HepG2 (cell line): Measurements from ENCODE around the gene MTTP. TPM values are rescaled to one million over a fixed set of nuclear protein-coding genes. Genes with fewer than 3 reads are reported as not detected.

ENCODE experiments used
- ATAC-seq: fragments of 200-7000 bp; cut with Tn5 transposase; 3 replicates; pipeline ENCODE4 v1.9.1; 2020; ENCODE audit warnings: mild to moderate bottlenecking, moderate library complexity
- BruUV-seq: library from RNA; stranded (reverse); fragments of 400-500 nt; replicated peaks from 2 replicates; lab custom pipeline; 2021; lab: Mats Ljungman, UMichigan
- CTCF ChIA-PET: fragments of 300-600 bp; formaldehyde crosslinking; extraction: SDS; loops from one replicate; lab custom pipeline; 2021; ENCODE audit warnings: low total read pairs, inconsistent platforms, low intra/inter-chr PET ratio; lab: Yijun Ruan, JAX
- POLR2A ChIA-PET: fragments of 350-600 bp; sonication (Branson Sonifier 250); formaldehyde crosslinking; loops from one replicate; lab custom pipeline; 2020; ENCODE audit warnings: antibody characterized with exemption, inconsistent platforms; lab: Yijun Ruan, JAX
- DNase-seq: peaks from one replicate; pipeline ENCODE4 v3.0.0-alpha.2; 2015; ENCODE audit warnings: low spot score
- FAIRE-seq: peaks from 3 replicates; lab custom pipeline; 2011; peaks lifted over from hg19 to GRCh38; lab: Jason Lieb, UNC
- H2AFZ ChIP-seq: one replicate; pipeline ENCODE4 v1.6.1; 2011; ENCODE audit warnings: low read length, inconsistent platforms
- H3K27ac ChIP-seq: fragments of 300-600 bp; 3 replicates; pipeline ENCODE4 v1.8.0; 2011; ENCODE audit warnings: mixed run types, mild to moderate bottlenecking, mixed read lengths, low read length, inconsistent platforms; ENCODE audit not compliant: insufficient read depth; ENCODE audit errors: extremely low read length
- H3K27me3 ChIP-seq, 2 experiments: fragments of 200-600 bp in 1 of 2; 2 replicates in 1 of 2; 3 replicates in 1 of 2; pipeline versions ENCODE4 v1.6.0 to v1.8.0; 2011; ENCODE audit warnings: low read length in 2 of 2, mild to moderate bottlenecking in 2 of 2, moderate library complexity in 2 of 2, inconsistent platforms in 1 of 2; ENCODE audit not compliant: insufficient read depth in 2 of 2, control insufficient read depth in 1 of 2
- H3K36me3 ChIP-seq, 2 experiments: fragments of 200-600 bp in 1 of 2; replicated peaks in 1 of 2; 2 replicates in 1 of 2; 3 replicates in 1 of 2; pipeline versions ENCODE4 v1.5.1 to v1.8.0; 2011; ENCODE audit warnings: low read length in 2 of 2, inconsistent platforms in 1 of 2; ENCODE audit not compliant: insufficient read depth in 2 of 2, control insufficient read depth in 1 of 2
- H3K4me1 ChIP-seq: 2 replicates; pipeline ENCODE4 v1.5.1; 2012; ENCODE audit warnings: low read length, inconsistent platforms; ENCODE audit not compliant: insufficient read depth
- H3K4me2 ChIP-seq: 2 replicates; pipeline ENCODE4 v1.6.0; 2011; ENCODE audit warnings: low read depth, low read length, inconsistent platforms
- H3K4me3 ChIP-seq, 3 experiments: fragments of 200-600 bp in 1 of 3; sonication (generic), shearing (Covaris generic) in 1 of 3; replicated peaks in 1 of 3; 2 replicates each; pipeline ENCODE4 v1.5.1; 2011 to 2016; ENCODE audit warnings: low read length in 3 of 3, inconsistent platforms in 2 of 3, low read depth in 2 of 3, mild to moderate bottlenecking in 2 of 3, control low read depth in 1 of 3, mixed read lengths in 1 of 3; ENCODE audit not compliant: insufficient read depth in 1 of 3
- H3K79me2 ChIP-seq: one replicate; pipeline ENCODE4 v1.6.1; 2011; ENCODE audit warnings: low read length, inconsistent platforms; ENCODE audit not compliant: insufficient read depth
- H3K9ac ChIP-seq: 2 replicates; pipeline ENCODE4 v1.6.0; 2011; ENCODE audit warnings: mild to moderate bottlenecking, low read depth, low read length, inconsistent platforms; ENCODE audit not compliant: insufficient read depth
- H3K9me3 ChIP-seq: 2 replicates; pipeline ENCODE4 v1.5.1; 2012; ENCODE audit warnings: mild to moderate bottlenecking, low read length
- H4K20me1 ChIP-seq: 2 replicates; pipeline ENCODE4 v1.6.0; 2011; ENCODE audit warnings: inconsistent platforms, mild to moderate bottlenecking, low read length, moderate library complexity; ENCODE audit not compliant: insufficient read depth
- HMGA1 ChIP-seq: sonication (generic); formaldehyde crosslinking; conservative IDR thresholded peaks from 2 replicates; pipeline ENCODE4 v1.4.0; 2020; ENCODE audit warnings: missing genetic modification reagents
- HNRNPL ChIP-seq: fragments of 200-400 bp; formaldehyde crosslinking; IDR thresholded peaks from 2 replicates; pipeline ENCODE4 v1.6.1; 2017; ENCODE audit warnings: mild to moderate bottlenecking, low read depth, low read length
- NFIB ChIP-seq: sonication (generic); formaldehyde crosslinking; IDR thresholded peaks from 2 replicates; pipeline ENCODE4 v1.9.0; 2021; ENCODE audit warnings: missing genetic modification reagents, mild to moderate bottlenecking, borderline replicate concordance
- NR2F6 ChIP-seq, 2 experiments: IDR thresholded peaks; 2 replicates each; pipeline ENCODE4 v1.6.1; 2016; ENCODE audit warnings: antibody characterized with exemption in 1 of 2, mild to moderate bottlenecking in 1 of 2
- POLR2A ChIP-seq, 2 experiments: IDR thresholded peaks; 2 replicates each; pipeline ENCODE4 v1.6.1; 2011; ENCODE audit warnings: low read depth in 2 of 2, low read length in 2 of 2, mild to moderate bottlenecking in 1 of 2, moderate library complexity in 1 of 2; ENCODE audit not compliant: insufficient read depth in 1 of 2
- PRMT3 ChIP-seq: sonication (generic); formaldehyde crosslinking; IDR thresholded peaks from 2 replicates; pipeline ENCODE4 v1.8.1; 2022; ENCODE audit warnings: low read depth, mild to moderate bottlenecking, moderate library complexity, missing genetic modification reagents, borderline replicate concordance
- SUZ12 ChIP-seq: fragments of 150-350 bp; IDR thresholded peaks from 2 replicates; pipeline ENCODE4 v1.6.1; 2014; ENCODE audit warnings: low read depth, low read length
- ZKSCAN1 ChIP-seq: fragments of 150-350 bp; IDR thresholded peaks from 2 replicates; pipeline ENCODE4 v1.6.1; 2014; ENCODE audit warnings: low read length
- ZMYM4 ChIP-seq: sonication (generic); formaldehyde crosslinking; IDR thresholded peaks from 2 replicates; pipeline ENCODE4 v1.8.1; 2023; ENCODE audit warnings: mild to moderate bottlenecking, missing genetic modification reagents
- ZNF543 ChIP-seq: sonication (generic); formaldehyde crosslinking; IDR thresholded peaks from 2 replicates; pipeline ENCODE4 v1.4.0; 2020; ENCODE audit warnings: mild to moderate bottlenecking, missing genetic modification reagents
- ZNF569 ChIP-seq: sonication (generic); formaldehyde crosslinking; IDR thresholded peaks from 2 replicates; pipeline ENCODE4 v1.5.0; 2020; ENCODE audit warnings: mild to moderate bottlenecking, missing genetic modification reagents, moderate library complexity, borderline replicate concordance
- ZNF598 ChIP-seq: sonication (generic); formaldehyde crosslinking; IDR thresholded peaks from 2 replicates; pipeline ENCODE4 v1.5.1; 2020; ENCODE audit warnings: mild to moderate bottlenecking, missing genetic modification reagents, borderline replicate concordance
- ZNF720 ChIP-seq: sonication (generic); formaldehyde crosslinking; IDR thresholded peaks from 2 replicates; pipeline ENCODE4 v1.4.0; 2020; ENCODE audit warnings: missing genetic modification reagents
- ZNF749 ChIP-seq: sonication (generic); formaldehyde crosslinking; IDR thresholded peaks from 2 replicates; pipeline ENCODE4 v1.8.0; 2022; ENCODE audit warnings: mild to moderate bottlenecking, missing genetic modification reagents, moderate library complexity, borderline replicate concordance
- WGBS: methylation state at CpG from one replicate; pipeline ENCODE4 v1.1.6; 2017; ENCODE audit warnings: low lambda C conversion rate; 5-methylcytosine and 5-hydroxymethylcytosine counted together
- in situ Hi-C: cut with HindIII; loops from 2 replicates; pipeline ENCODE4 v1.10.0; 2017; ENCODE audit warnings: low pct_unique_long_range_greater_than_20kb; ENCODE audit not compliant: extremely low pct_ligation_motif_present
- intact Hi-C: fragments of 100-400 bp; cut with micrococcal nuclease; formaldehyde crosslinking; loops from one replicate; pipeline ENCODE4 v1.10.0; 2022; ENCODE audit not compliant: unreplicated experiment
- polyA plus RNA-seq, 8 experiments: library from polyadenylated mRNA; depleted of rRNA in 3 of 8; stranded (reverse) in 7 of 8; unstranded in 1 of 8; fragments of >200 nt; fragmentation: Illumina TruSeq in 4 of 8; extraction: Trizol in 4 of 8; gene quantifications; 2 replicates each; pipeline versions ENCODE4 v1.2.1 to v1.2.3, GENCODE V29; 2011 to 2016; ENCODE audit warnings: low read depth in 4 of 8, missing spikeins in 1 of 8, mixed read lengths in 1 of 8; ENCODE audit not compliant: insufficient read depth in 1 of 8
- total RNA-seq, 5 experiments: library from RNA; depleted of rRNA; stranded (reverse); fragments of >200 nt; fragmentation: Illumina TruSeq; extraction: Trizol; gene quantifications; 2 replicates each; pipeline ENCODE4 v1.2.3, GENCODE V29; 2016; ENCODE audit warnings: low read depth in 1 of 5
- TF ChIP-seq, protein P1 (sequence below): IDR thresholded peaks from 2 replicates; pipeline ENCODE4 v1.6.1; 2016; ENCODE audit warnings: missing genetic modification reagents, missing compliant biosample characterization
- TF ChIP-seq, protein P2 (sequence below): sonication (generic); formaldehyde crosslinking; IDR thresholded peaks from 2 replicates; pipeline ENCODE4 v1.5.1; 2020; ENCODE audit warnings: missing genetic modification reagents, mild to moderate bottlenecking, borderline replicate concordance
- TF ChIP-seq, protein P3 (sequence below): sonication (generic); formaldehyde crosslinking; IDR thresholded peaks from 2 replicates; pipeline ENCODE4 v1.9.0; 2021; ENCODE audit warnings: missing genetic modification reagents, borderline replicate concordance
- TF ChIP-seq, protein P4 (sequence below): sonication (generic); formaldehyde crosslinking; IDR thresholded peaks from 2 replicates; pipeline ENCODE4 v1.4.0; 2020; ENCODE audit warnings: mild to moderate bottlenecking, low read depth, missing genetic modification reagents

The MTTP gene
- total and polyA plus RNA-seq, 2 of the 13 experiments (the other 11 are each of a cell fraction or from before 2014, with no cell fraction given): 84.7 to 102 TPM

DNA sequence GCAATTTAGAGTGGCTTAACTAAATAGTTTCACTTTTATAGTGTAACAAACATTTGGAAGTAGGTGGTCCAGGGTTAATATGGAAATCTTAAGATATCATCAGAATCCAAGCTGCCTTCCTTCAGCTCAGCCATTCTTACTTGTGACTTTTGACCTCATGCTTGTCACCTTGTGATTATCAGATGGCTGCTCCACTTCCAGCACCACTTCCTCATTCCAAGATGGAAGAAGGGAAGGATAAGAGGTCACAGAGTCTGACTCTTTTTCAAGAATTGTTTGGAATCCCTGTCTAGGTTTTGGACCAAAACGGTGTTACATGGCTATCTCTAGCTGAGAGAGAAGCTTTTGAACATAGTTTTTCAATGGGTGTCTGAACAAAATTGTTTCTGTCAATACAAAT is 39.9 kb downstream of the MTTP start:
- FAIRE-seq: no peak

More for the DNA sequence above, 39.9 kb downstream of the MTTP start:
- Histone ChIP-seq H4K20me1 (no peaks in the 10 kb centered on the region), H3K4me3 (no peak overlapping the region), H3K4me1 (no peaks in the 10 kb centered on the region), H3K79me2 (no peaks in the 10 kb centered on the region), H3K36me3 (peaks cover 10 to 63% of the 10 kb centered on the region in 2 experiments; a peak in 4 of 5 replicates), H3K27me3 (no peaks in the 10 kb centered on the region), H3K9ac (no peak overlapping the region), H3K4me2 (no peak overlapping the region), H3K9me3 (no peaks in the 10 kb centered on the region), H3K27ac (no peak overlapping the region), H2AFZ (no peak overlapping the region)
- 86% methylated on average over 1 of the region's 1 CpG for WGBS
- ATAC-seq (no peak), DNase-seq (no peak)
- TF ChIP-seq ZNF749: no peak
- TF ChIP-seq, protein P1, sequence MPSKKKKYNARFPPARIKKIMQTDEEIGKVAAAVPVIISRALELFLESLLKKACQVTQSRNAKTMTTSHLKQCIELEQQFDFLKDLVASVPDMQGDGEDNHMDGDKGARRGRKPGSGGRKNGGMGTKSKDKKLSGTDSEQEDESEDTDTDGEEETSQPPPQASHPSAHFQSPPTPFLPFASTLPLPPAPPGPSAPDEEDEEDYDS (CRISPR knock-in tag): no peak
- no peak for TF ChIP-seq ZNF543
- TF ChIP-seq, protein P2, sequence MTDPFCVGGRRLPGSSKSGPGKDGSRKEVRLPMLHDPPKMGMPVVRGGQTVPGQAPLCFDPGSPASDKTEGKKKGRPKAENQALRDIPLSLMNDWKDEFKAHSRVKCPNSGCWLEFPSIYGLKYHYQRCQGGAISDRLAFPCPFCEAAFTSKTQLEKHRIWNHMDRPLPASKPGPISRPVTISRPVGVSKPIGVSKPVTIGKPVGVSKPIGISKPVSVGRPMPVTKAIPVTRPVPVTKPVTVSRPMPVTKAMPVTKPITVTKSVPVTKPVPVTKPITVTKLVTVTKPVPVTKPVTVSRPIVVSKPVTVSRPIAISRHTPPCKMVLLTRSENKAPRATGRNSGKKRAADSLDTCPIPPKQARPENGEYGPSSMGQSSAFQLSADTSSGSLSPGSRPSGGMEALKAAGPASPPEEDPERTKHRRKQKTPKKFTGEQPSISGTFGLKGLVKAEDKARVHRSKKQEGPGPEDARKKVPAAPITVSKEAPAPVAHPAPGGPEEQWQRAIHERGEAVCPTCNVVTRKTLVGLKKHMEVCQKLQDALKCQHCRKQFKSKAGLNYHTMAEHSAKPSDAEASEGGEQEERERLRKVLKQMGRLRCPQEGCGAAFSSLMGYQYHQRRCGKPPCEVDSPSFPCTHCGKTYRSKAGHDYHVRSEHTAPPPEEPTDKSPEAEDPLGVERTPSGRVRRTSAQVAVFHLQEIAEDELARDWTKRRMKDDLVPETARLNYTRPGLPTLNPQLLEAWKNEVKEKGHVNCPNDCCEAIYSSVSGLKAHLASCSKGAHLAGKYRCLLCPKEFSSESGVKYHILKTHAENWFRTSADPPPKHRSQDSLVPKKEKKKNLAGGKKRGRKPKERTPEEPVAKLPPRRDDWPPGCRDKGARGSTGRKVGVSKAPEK: no peak
- TF ChIP-seq ZNF598 (CRISPR knock-in tag): no peak
- TF ChIP-seq, protein P3, sequence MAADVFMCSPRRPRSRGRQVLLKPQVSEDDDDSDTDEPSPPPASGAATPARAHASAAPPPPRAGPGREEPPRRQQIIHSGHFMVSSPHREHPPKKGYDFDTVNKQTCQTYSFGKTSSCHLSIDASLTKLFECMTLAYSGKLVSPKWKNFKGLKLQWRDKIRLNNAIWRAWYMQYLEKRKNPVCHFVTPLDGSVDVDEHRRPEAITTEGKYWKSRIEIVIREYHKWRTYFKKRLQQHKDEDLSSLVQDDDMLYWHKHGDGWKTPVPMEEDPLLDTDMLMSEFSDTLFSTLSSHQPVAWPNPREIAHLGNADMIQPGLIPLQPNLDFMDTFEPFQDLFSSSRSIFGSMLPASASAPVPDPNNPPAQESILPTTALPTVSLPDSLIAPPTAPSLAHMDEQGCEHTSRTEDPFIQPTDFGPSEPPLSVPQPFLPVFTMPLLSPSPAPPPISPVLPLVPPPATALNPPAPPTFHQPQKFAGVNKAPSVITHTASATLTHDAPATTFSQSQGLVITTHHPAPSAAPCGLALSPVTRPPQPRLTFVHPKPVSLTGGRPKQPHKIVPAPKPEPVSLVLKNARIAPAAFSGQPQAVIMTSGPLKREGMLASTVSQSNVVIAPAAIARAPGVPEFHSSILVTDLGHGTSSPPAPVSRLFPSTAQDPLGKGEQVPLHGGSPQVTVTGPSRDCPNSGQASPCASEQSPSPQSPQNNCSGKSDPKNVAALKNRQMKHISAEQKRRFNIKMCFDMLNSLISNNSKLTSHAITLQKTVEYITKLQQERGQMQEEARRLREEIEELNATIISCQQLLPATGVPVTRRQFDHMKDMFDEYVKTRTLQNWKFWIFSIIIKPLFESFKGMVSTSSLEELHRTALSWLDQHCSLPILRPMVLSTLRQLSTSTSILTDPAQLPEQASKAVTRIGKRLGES (CRISPR knock-in tag): no peak
- no peak for TF ChIP-seq HNRNPL
- no peak for TF ChIP-seq ZKSCAN1
- TF ChIP-seq, protein P4, sequence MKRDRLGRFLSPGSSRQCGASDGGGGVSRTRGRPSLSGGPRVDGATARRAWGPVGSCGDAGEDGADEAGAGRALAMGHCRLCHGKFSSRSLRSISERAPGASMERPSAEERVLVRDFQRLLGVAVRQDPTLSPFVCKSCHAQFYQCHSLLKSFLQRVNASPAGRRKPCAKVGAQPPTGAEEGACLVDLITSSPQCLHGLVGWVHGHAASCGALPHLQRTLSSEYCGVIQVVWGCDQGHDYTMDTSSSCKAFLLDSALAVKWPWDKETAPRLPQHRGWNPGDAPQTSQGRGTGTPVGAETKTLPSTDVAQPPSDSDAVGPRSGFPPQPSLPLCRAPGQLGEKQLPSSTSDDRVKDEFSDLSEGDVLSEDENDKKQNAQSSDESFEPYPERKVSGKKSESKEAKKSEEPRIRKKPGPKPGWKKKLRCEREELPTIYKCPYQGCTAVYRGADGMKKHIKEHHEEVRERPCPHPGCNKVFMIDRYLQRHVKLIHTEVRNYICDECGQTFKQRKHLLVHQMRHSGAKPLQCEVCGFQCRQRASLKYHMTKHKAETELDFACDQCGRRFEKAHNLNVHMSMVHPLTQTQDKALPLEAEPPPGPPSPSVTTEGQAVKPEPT (CRISPR knock-in tag): no peak
- TF ChIP-seq PRMT3 (CRISPR knock-in tag): no peak
- TF ChIP-seq NFIB: no peak
- TF ChIP-seq ZNF720 (CRISPR knock-in tag): no peak
- no peak for TF ChIP-seq ZNF569 (CRISPR knock-in tag)
- no peak for TF ChIP-seq POLR2A (IDR thresholded peaks at IDR 0.05; ENCODE audit: insufficient read depth in 1 of 2, low read depth in 2 of 2, low read length in 2 of 2)
- TF ChIP-seq SUZ12: no peak
- TF ChIP-seq HMGA1: no peak
- TF ChIP-seq ZMYM4 (CRISPR knock-in tag): no peak
- no peak for TF ChIP-seq NR2F6 (IDR thresholded peaks at IDR 0.05)
- TF ChIP-seq NR2F6 (CRISPR knock-in tag; IDR thresholded peaks at IDR 0.05): no peak
- CTCF ChIA-PET: no interaction called here
- BruUV-seq: no TSS peak
- in situ Hi-C loops: no loop called here
- intact Hi-C loops: no loop called here
- POLR2A ChIA-PET: interaction anchor here (1.1 kb wide), 1 partner anchor 11 kb away, joined by 3 read pairs; no protein-coding TSS in a partner anchor
